Measurements from ENCODE around the gene RBM5. TPM values are rescaled to one million over a fixed set of nuclear protein-coding genes. Genes with fewer than 3 reads are reported as not detected.

The RBM5 gene
- total RNA-seq, 1 experiment from 2014 or later: 126 TPM

- intact Hi-C loops (cut with micrococcal nuclease; ENCODE audit: unreplicated experiment): no loop called here
- no TSS peak for BruUV-seq (replicated peaks)
- no peaks in the 10 kb centered on the region for H3K4me1 Mint-ChIP-seq (ENCODE audit: low read depth, unreplicated experiment)
Observed at GRCh38 chr3:50164481-50164880, 75.8 kb downstream of the RBM5 start.

GRCh38 chr3:50164984-50165909 is 76.5 kb downstream of the RBM5 start:
- Mint-ChIP-seq H3K4me3 (ENCODE audit: low read depth, unreplicated experiment) (no peak overlapping the region), H3K27ac (ENCODE audit: unreplicated experiment) (no peak overlapping the region), H3K4me1 (ENCODE audit: low read depth, unreplicated experiment) (no peaks in the 10 kb centered on the region), H3K27me3 (ENCODE audit: unreplicated experiment) (no peaks in the 10 kb centered on the region), H3K9me3 (ENCODE audit: low read depth, unreplicated experiment) (no peaks in the 10 kb centered on the region), H3K36me3 (ENCODE audit: insufficient read depth, unreplicated experiment) (no peaks in the 10 kb centered on the region)
- TF ChIP-seq CTCF (IDR thresholded peaks at IDR 0.05; ENCODE audit: unreplicated experiment): no peak
- intact Hi-C loops (cut with micrococcal nuclease; ENCODE audit: unreplicated experiment): no loop called here
- BruUV-seq (replicated peaks): no TSS peak
- CTCF ChIA-PET: no interaction called here
- DNase-seq: no peak

More at GRCh38 chr3:50164481-50164880, 75.8 kb downstream of the RBM5 start:
- Mint-ChIP-seq H3K27ac (ENCODE audit: unreplicated experiment) (no peak overlapping the region), H3K27me3 (ENCODE audit: unreplicated experiment) (no peaks in the 10 kb centered on the region), H3K9me3 (ENCODE audit: low read depth, unreplicated experiment) (no peaks in the 10 kb centered on the region), H3K36me3 (ENCODE audit: insufficient read depth, unreplicated experiment) (no peaks in the 10 kb centered on the region), H3K4me3 (ENCODE audit: low read depth, unreplicated experiment) (no peak overlapping the region)
- CTCF ChIA-PET: no interaction called here
- DNase-seq: no peak
- TF ChIP-seq CTCF (IDR thresholded peaks at IDR 0.05; ENCODE audit: unreplicated experiment): no peak

- H3K4me3 Mint-ChIP-seq (ENCODE audit: low read depth, unreplicated experiment): no peak overlapping the region
- no peak overlapping the region for H3K27ac Mint-ChIP-seq (ENCODE audit: unreplicated experiment)
- no TSS peak for BruUV-seq (replicated peaks)
- no peaks in the 10 kb centered on the region for H3K27me3 Mint-ChIP-seq (ENCODE audit: unreplicated experiment)
- no peak for TF ChIP-seq CTCF (IDR thresholded peaks at IDR 0.05; ENCODE audit: unreplicated experiment)
- intact Hi-C loops (cut with micrococcal nuclease; ENCODE audit: unreplicated experiment): no loop called here
- H3K36me3 Mint-ChIP-seq (ENCODE audit: insufficient read depth, unreplicated experiment): no peaks in the 10 kb centered on the region
- CTCF ChIA-PET: interaction anchor here (0.6 kb wide), 1 partner anchor 85 kb away, joined by 6 read pairs; no protein-coding TSS in a partner anchor
- H3K4me1 Mint-ChIP-seq (ENCODE audit: low read depth, unreplicated experiment): no peaks in the 10 kb centered on the region
- no peak for DNase-seq
- H3K9me3 Mint-ChIP-seq (ENCODE audit: low read depth, unreplicated experiment): no peaks in the 10 kb centered on the region
Observed at GRCh38 chr3:50165910-50166538, 77.3 kb downstream of the RBM5 start.

GRCh38 chr3:50166620-50167019 is 77.9 kb downstream of the RBM5 start:
- intact Hi-C loops (cut with micrococcal nuclease; ENCODE audit: unreplicated experiment): no loop called here
- no peak for TF ChIP-seq CTCF (IDR thresholded peaks at IDR 0.05; ENCODE audit: unreplicated experiment)
- H3K4me1 Mint-ChIP-seq (ENCODE audit: low read depth, unreplicated experiment): no peaks in the 10 kb centered on the region
- H3K9me3 Mint-ChIP-seq (ENCODE audit: low read depth, unreplicated experiment): no peaks in the 10 kb centered on the region
- no peak for DNase-seq
- no peak overlapping the region for H3K27ac Mint-ChIP-seq (ENCODE audit: unreplicated experiment)
- BruUV-seq (replicated peaks): no TSS peak
- no peak overlapping the region for H3K4me3 Mint-ChIP-seq (ENCODE audit: low read depth, unreplicated experiment)
- H3K27me3 Mint-ChIP-seq (ENCODE audit: unreplicated experiment): no peaks in the 10 kb centered on the region
- H3K36me3 Mint-ChIP-seq (ENCODE audit: insufficient read depth, unreplicated experiment): no peaks in the 10 kb centered on the region
- CTCF ChIA-PET: no interaction called here
